HepG2 (cell line): ENCODE results near the gene TSPAN3. TPM values are rescaled to one million over a fixed set of nuclear protein-coding genes. Genes with fewer than 3 reads are reported as not detected.

Experiments
- AHR ChIP-seq: IDR thresholded peaks from 2 replicates; pipeline ENCODE4 v1.6.1; 2018; ENCODE audit warnings: missing genetic modification reagents, missing compliant biosample characterization
- GTF2F1 ChIP-seq: fragments of 150-350 bp; IDR thresholded peaks from 2 replicates; pipeline ENCODE4 v1.6.1; 2014; ENCODE audit warnings: low read length
- HOXA7 ChIP-seq: sonication (generic); formaldehyde crosslinking; IDR thresholded peaks from 2 replicates; pipeline ENCODE4 v1.8.1; 2022; ENCODE audit warnings: mild to moderate bottlenecking, missing genetic modification reagents, moderate library complexity
- IRF2 ChIP-seq: IDR thresholded peaks from 2 replicates; pipeline ENCODE4 v1.6.1; 2018; ENCODE audit warnings: missing genetic modification reagents, missing compliant biosample characterization
- NFYC ChIP-seq: IDR thresholded peaks from 2 replicates; pipeline ENCODE4 v1.6.1; 2016; ENCODE audit warnings: missing genetic modification reagents, missing compliant biosample characterization
- RARG ChIP-seq: sonication (generic); formaldehyde crosslinking; IDR thresholded peaks from 2 replicates; pipeline ENCODE4 v1.4.0; 2020; ENCODE audit warnings: low read depth, mild to moderate bottlenecking, missing genetic modification reagents
- RBM39 ChIP-seq: fragments of 200-400 bp; formaldehyde crosslinking; IDR thresholded peaks from one replicate; pipeline ENCODE4 v1.6.1; 2018; ENCODE audit warnings: antibody characterized with exemption, mild to moderate bottlenecking, low read depth, low read length; ENCODE audit not compliant: poor library complexity, severe bottlenecking
- SP5 ChIP-seq: IDR thresholded peaks from 2 replicates; pipeline ENCODE4 v1.6.1; 2016; ENCODE audit warnings: low read depth, borderline replicate concordance
- TAF1 ChIP-seq: sonication (generic); formaldehyde crosslinking; IDR thresholded peaks from 2 replicates; pipeline ENCODE4 v1.4.0; 2020; ENCODE audit warnings: missing genetic modification reagents
- TBL1XR1 ChIP-seq: fragments of 150-350 bp; IDR thresholded peaks from 2 replicates; pipeline ENCODE4 v1.6.1; 2014; ENCODE audit warnings: borderline replicate concordance, low read length; ENCODE audit not compliant: partially characterized antibody
- TCF12 ChIP-seq, 2 experiments: fragments of 450-650 bp in 1 of 2; sonication (generic) in 1 of 2; formaldehyde crosslinking in 1 of 2; IDR thresholded peaks; 2 replicates each; pipeline versions ENCODE4 v1.6.1 to v1.8.0; 2017 to 2022; ENCODE audit warnings: antibody characterized with exemption in 1 of 2, mild to moderate bottlenecking in 1 of 2, missing genetic modification reagents in 1 of 2, moderate library complexity in 1 of 2
- ZNF33B ChIP-seq: sonication (generic); formaldehyde crosslinking; IDR thresholded peaks from 2 replicates; pipeline ENCODE4 v1.5.1; 2020; ENCODE audit warnings: mild to moderate bottlenecking, missing genetic modification reagents
- ZNF484 ChIP-seq: sonication (generic); formaldehyde crosslinking; IDR thresholded peaks from 2 replicates; pipeline ENCODE4 v1.5.1; 2020; ENCODE audit warnings: mild to moderate bottlenecking, low read depth, missing genetic modification reagents, borderline replicate concordance
- ZNF562 ChIP-seq: sonication (generic); formaldehyde crosslinking; IDR thresholded peaks from 2 replicates; pipeline ENCODE4 v1.8.0; 2022; ENCODE audit warnings: missing genetic modification reagents, borderline replicate concordance
- polyA plus RNA-seq, 8 experiments: library from polyadenylated mRNA; depleted of rRNA in 3 of 8; stranded (reverse) in 7 of 8; unstranded in 1 of 8; fragments of >200 nt; fragmentation: Illumina TruSeq in 4 of 8; extraction: Trizol in 4 of 8; gene quantifications; 2 replicates each; pipeline versions ENCODE4 v1.2.1 to v1.2.3, GENCODE V29; 2011 to 2016; ENCODE audit warnings: low read depth in 4 of 8, missing spikeins in 1 of 8, mixed read lengths in 1 of 8; ENCODE audit not compliant: insufficient read depth in 1 of 8
- total RNA-seq, 5 experiments: library from RNA; depleted of rRNA; stranded (reverse); fragments of >200 nt; fragmentation: Illumina TruSeq; extraction: Trizol; gene quantifications; 2 replicates each; pipeline ENCODE4 v1.2.3, GENCODE V29; 2016; ENCODE audit warnings: low read depth in 1 of 5
- TF ChIP-seq, protein P1 (sequence below): sonication (generic); formaldehyde crosslinking; IDR thresholded peaks from 2 replicates; pipeline ENCODE4 v1.4.0; 2020; ENCODE audit warnings: missing genetic modification reagents
- TF ChIP-seq, protein P2 (sequence below): sonication (generic); formaldehyde crosslinking; IDR thresholded peaks from 2 replicates; pipeline ENCODE4 v1.4.0; 2020; ENCODE audit warnings: missing genetic modification reagents, low read depth, mild to moderate bottlenecking, borderline replicate concordance
- TF ChIP-seq, protein P3 (sequence below): sonication (generic); formaldehyde crosslinking; IDR thresholded peaks from 2 replicates; pipeline ENCODE4 v1.5.0; 2020; ENCODE audit warnings: missing genetic modification reagents, mild to moderate bottlenecking, borderline replicate concordance
- TF ChIP-seq, protein P4 (sequence below): sonication (generic); formaldehyde crosslinking; IDR thresholded peaks from 2 replicates; pipeline ENCODE4 v1.5.1; 2020; ENCODE audit warnings: missing genetic modification reagents, mild to moderate bottlenecking, borderline replicate concordance
- TF ChIP-seq, protein P5 (sequence below): sonication (generic); formaldehyde crosslinking; IDR thresholded peaks from 2 replicates; pipeline ENCODE4 v1.4.0; 2020; ENCODE audit warnings: mild to moderate bottlenecking, missing genetic modification reagents
- TF ChIP-seq, protein P6 (sequence below): IDR thresholded peaks from 2 replicates; pipeline ENCODE4 v1.6.1; 2016; ENCODE audit warnings: missing compliant biosample characterization, missing genetic modification reagents, borderline replicate concordance
- TF ChIP-seq, protein P7 (sequence below): IDR thresholded peaks from 2 replicates; pipeline ENCODE4 v1.6.1; 2012; ENCODE audit warnings: low read length, improper control_type of control experiment

The TSPAN3 gene
- total and polyA plus RNA-seq, 2 of the 13 experiments (the other 11 are each of a cell fraction or from before 2014, with no cell fraction given) = 167 to 170 TPM

DNA sequence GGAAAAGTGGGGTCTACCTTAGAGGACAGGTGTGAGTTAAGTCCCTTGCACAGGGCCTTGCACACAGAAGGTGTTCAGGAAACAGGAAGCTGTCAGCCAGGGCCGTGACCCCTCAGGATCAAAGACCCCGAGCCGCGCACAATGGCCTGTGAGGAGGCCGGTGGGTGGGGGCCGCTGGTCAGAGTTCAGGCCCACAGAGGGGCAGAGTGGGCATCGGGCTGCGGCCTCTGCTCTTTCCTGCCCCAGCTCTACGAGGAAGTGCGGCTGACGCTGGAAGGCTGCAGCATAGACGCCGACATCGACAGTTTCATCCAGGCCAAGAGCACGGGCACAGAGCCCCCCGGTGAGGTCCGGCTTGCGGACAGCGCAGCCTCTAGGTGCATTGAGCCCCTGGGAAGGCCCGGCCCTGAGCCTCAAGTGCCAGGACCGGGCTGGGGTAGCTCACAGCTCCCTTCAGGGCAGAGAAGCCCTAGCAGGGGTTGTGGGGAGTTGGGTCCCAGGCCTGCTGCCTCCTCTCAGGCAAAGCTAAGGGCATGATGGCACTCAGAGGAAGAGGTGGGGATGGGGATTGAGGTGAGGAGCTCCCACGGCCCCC, 38.8 kb downstream of the TSPAN3 start (continued):
- TF ChIP-seq GTF2F1 (no peak), ZNF33B (CRISPR knock-in tag) (no peak), HOXA7 (CRISPR knock-in tag) (no peak), ZNF484 (no peak), IRF2 (CRISPR knock-in tag) (peak; percentile 44; the same call in 1 of the 2 replicates), ZNF562 (CRISPR knock-in tag) (no peak), AHR (no peak), TCF12 (IDR thresholded peaks at IDR 0.05) (no peak), TCF12 (CRISPR knock-in tag; IDR thresholded peaks at IDR 0.05) (peak; percentile 64; the same call in 1 of the 2 replicates), RARG (CRISPR knock-in tag) (no peak), RBM39 (no peak), NFYC (no peak), TBL1XR1 (no peak), TAF1 (CRISPR knock-in tag) (peak; percentile 51; the same call in 1 of the 2 replicates), SP5 (peak; percentile 68; the same call in 1 of the 2 replicates)
- TF ChIP-seq, protein P1, sequence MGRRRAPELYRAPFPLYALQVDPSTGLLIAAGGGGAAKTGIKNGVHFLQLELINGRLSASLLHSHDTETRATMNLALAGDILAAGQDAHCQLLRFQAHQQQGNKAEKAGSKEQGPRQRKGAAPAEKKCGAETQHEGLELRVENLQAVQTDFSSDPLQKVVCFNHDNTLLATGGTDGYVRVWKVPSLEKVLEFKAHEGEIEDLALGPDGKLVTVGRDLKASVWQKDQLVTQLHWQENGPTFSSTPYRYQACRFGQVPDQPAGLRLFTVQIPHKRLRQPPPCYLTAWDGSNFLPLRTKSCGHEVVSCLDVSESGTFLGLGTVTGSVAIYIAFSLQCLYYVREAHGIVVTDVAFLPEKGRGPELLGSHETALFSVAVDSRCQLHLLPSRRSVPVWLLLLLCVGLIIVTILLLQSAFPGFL = no peak
- TF ChIP-seq, protein P2, sequence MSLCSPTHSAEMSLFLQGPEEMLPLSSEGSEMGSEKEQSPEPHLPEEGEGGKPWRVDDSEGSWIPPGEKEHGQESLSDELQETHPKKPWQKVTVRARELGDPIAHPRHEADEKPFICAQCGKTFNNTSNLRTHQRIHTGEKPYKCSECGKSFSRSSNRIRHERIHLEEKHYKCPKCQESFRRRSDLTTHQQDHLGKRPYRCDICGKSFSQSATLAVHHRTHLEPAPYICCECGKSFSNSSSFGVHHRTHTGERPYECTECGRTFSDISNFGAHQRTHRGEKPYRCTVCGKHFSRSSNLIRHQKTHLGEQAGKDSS (CRISPR knock-in tag) = 0 out of 2 replicates have a peak, but pooled peaks have one; percentile 26
- TF ChIP-seq, protein P3, sequence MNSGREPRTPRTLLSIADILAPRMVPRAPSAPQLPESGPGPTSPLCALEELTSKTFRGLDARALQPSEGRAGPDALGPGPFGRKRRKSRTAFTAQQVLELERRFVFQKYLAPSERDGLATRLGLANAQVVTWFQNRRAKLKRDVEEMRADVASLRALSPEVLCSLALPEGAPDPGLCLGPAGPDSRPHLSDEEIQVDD (CRISPR knock-in tag) = no peak
- TF ChIP-seq, protein P4, sequence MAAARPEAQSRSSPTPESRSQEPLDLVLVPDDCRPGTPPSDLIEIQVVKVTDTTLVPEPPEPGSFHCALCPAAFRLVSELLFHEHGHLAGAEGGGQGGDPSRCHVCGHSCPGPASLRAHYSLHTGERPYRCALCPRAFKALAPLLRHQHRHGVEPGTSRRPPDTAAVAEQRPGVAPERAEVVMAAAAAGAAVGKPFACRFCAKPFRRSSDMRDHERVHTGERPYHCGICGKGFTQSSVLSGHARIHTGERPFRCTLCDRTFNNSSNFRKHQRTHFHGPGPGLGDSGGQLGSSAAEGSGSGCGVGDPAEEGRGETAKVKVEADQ (CRISPR knock-in tag) = no peak
- TF ChIP-seq, protein P5, sequence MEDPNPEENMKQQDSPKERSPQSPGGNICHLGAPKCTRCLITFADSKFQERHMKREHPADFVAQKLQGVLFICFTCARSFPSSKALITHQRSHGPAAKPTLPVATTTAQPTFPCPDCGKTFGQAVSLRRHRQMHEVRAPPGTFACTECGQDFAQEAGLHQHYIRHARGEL (CRISPR knock-in tag) = 0 out of 2 replicates have a peak, but pooled peaks have one; percentile 15
- TF ChIP-seq, protein P6, sequence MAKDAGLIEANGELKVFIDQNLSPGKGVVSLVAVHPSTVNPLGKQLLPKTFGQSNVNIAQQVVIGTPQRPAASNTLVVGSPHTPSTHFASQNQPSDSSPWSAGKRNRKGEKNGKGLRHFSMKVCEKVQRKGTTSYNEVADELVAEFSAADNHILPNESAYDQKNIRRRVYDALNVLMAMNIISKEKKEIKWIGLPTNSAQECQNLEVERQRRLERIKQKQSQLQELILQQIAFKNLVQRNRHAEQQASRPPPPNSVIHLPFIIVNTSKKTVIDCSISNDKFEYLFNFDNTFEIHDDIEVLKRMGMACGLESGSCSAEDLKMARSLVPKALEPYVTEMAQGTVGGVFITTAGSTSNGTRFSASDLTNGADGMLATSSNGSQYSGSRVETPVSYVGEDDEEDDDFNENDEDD = peak; percentile 15; the same call in 1 of the 2 replicates
- TF ChIP-seq, protein P7, sequence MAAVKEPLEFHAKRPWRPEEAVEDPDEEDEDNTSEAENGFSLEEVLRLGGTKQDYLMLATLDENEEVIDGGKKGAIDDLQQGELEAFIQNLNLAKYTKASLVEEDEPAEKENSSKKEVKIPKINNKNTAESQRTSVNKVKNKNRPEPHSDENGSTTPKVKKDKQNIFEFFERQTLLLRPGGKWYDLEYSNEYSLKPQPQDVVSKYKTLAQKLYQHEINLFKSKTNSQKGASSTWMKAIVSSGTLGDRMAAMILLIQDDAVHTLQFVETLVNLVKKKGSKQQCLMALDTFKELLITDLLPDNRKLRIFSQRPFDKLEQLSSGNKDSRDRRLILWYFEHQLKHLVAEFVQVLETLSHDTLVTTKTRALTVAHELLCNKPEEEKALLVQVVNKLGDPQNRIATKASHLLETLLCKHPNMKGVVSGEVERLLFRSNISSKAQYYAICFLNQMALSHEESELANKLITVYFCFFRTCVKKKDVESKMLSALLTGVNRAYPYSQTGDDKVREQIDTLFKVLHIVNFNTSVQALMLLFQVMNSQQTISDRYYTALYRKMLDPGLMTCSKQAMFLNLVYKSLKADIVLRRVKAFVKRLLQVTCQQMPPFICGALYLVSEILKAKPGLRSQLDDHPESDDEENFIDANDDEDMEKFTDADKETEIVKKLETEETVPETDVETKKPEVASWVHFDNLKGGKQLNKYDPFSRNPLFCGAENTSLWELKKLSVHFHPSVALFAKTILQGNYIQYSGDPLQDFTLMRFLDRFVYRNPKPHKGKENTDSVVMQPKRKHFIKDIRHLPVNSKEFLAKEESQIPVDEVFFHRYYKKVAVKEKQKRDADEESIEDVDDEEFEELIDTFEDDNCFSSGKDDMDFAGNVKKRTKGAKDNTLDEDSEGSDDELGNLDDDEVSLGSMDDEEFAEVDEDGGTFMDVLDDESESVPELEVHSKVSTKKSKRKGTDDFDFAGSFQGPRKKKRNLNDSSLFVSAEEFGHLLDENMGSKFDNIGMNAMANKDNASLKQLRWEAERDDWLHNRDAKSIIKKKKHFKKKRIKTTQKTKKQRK = no peak
